Panc1 (cell line): Measurements from ENCODE around the gene CISD2. TPM values are rescaled to one million over a fixed set of nuclear protein-coding genes. Genes with fewer than 3 reads are reported as not detected.

Experiments used
- ATAC-seq: fragments of 200-7000 bp; cut with Tn5 transposase; 2 replicates; pipeline ENCODE4 v1.9.1; 2020; ENCODE audit warnings: mild to moderate bottlenecking, moderate library complexity
- BruUV-seq: library from RNA; stranded (reverse); fragments of 400-500 nt; replicated peaks from 2 replicates; lab custom pipeline; 2021; lab: Mats Ljungman, UMichigan
- CTCF ChIA-PET: fragments of 300-600 bp; sonication (Branson Sonifier 250); formaldehyde crosslinking; loops from one replicate; lab custom pipeline; 2022; ENCODE audit warnings: antibody characterized with exemption; lab: Charles Lee
- POLR2A ChIA-PET: fragments of 300-600 bp; sonication (Branson Sonifier 250); formaldehyde crosslinking; loops from one replicate; lab custom pipeline; 2022; ENCODE audit warnings: antibody characterized with exemption; lab: Charles Lee
- DNase-seq: peaks from one replicate; pipeline ENCODE4 v3.0.0-alpha.2; 2010; ENCODE audit warnings: low read depth, low spot score
- H3K27ac ChIP-seq: 2 replicates; pipeline ENCODE4 v1.5.1; 2011; ENCODE audit warnings: mild to moderate bottlenecking, low read length, inconsistent platforms
- H3K27me3 ChIP-seq: fragments of 200-500 bp; sonication (Bioruptor generic); 2 replicates; pipeline ENCODE4 v1.6.0; 2014; ENCODE audit warnings: low read length, inconsistent platforms; ENCODE audit not compliant: control insufficient read depth, insufficient read depth
- H3K36me3 ChIP-seq: fragments of 200-500 bp; sonication (Bioruptor generic); 2 replicates; pipeline ENCODE4 v1.5.1; 2014; ENCODE audit warnings: inconsistent platforms, mild to moderate bottlenecking, low read length, moderate library complexity; ENCODE audit not compliant: control insufficient read depth, insufficient read depth
- H3K4me1 ChIP-seq: 2 replicates; pipeline ENCODE4 v1.5.1; 2011; ENCODE audit warnings: inconsistent platforms, mild to moderate bottlenecking, low read length, moderate library complexity; ENCODE audit not compliant: control insufficient read depth, insufficient read depth
- H3K4me3 ChIP-seq, 2 experiments: 2 replicates each; pipeline ENCODE4 v1.5.1; 2011 to 2012; ENCODE audit warnings: low read depth in 2 of 2, low read length in 2 of 2, mild to moderate bottlenecking in 2 of 2, inconsistent platforms in 1 of 2, moderate library complexity in 1 of 2
- H3K9me3 ChIP-seq: fragments of 200-500 bp; sonication (Bioruptor generic); 2 replicates; pipeline ENCODE4 v1.5.1; 2014; ENCODE audit warnings: low read depth, mild to moderate bottlenecking, inconsistent platforms, low read length, moderate library complexity; ENCODE audit not compliant: control insufficient read depth, insufficient read depth
- POLR2AphosphoS5 ChIP-seq: IDR thresholded peaks from 2 replicates; pipeline ENCODE4 v1.6.1; 2012; ENCODE audit warnings: mild to moderate bottlenecking, low read depth, low read length, moderate library complexity
- SIN3A ChIP-seq: IDR thresholded peaks from 2 replicates; pipeline ENCODE4 v1.6.1; 2012; ENCODE audit warnings: low read depth, mild to moderate bottlenecking, low read length, moderate library complexity, borderline replicate concordance; ENCODE audit not compliant: insufficient read depth
- TCF7L2 ChIP-seq: IDR thresholded peaks from 2 replicates; pipeline ENCODE4 v1.6.1; 2011; ENCODE audit warnings: mild to moderate bottlenecking, low read depth, low read length, inconsistent platforms
- in situ Hi-C: cut with HindIII; loops from 2 replicates; pipeline ENCODE4 v1.10.0; 2016; ENCODE audit warnings: low sequenced_read_pairs, low pct_unique_long_range_greater_than_20kb
- intact Hi-C: fragments of 100-400 bp; cut with micrococcal nuclease; formaldehyde crosslinking; loops from one replicate; pipeline ENCODE4 v1.10.0; 2022; ENCODE audit not compliant: unreplicated experiment
- total RNA-seq: library from RNA; stranded (reverse); gene quantifications from one replicate; pipeline ENCODE4 v1.2.1, GENCODE V29; 2021; ENCODE audit not compliant: unreplicated experiment
- TF ChIP-seq, protein P1 (sequence below), 2 experiments: IDR thresholded peaks; 2 replicates each; pipeline ENCODE4 v1.6.1; 2011 to 2012; ENCODE audit warnings: low read depth in 2 of 2, control low read depth in 1 of 2, low read length in 1 of 2, mild to moderate bottlenecking in 1 of 2, moderate library complexity in 1 of 2; ENCODE audit not compliant: insufficient read depth in 1 of 2
- TF ChIP-seq, protein P2 (sequence below): fragments of 450-650 bp; IDR thresholded peaks from 2 replicates; pipeline ENCODE4 v1.5.1; 2017; ENCODE audit warnings: mild to moderate bottlenecking

The CISD2 gene
- total RNA-seq, 1 experiment from 2014 or later = 39.0 TPM

DNA sequence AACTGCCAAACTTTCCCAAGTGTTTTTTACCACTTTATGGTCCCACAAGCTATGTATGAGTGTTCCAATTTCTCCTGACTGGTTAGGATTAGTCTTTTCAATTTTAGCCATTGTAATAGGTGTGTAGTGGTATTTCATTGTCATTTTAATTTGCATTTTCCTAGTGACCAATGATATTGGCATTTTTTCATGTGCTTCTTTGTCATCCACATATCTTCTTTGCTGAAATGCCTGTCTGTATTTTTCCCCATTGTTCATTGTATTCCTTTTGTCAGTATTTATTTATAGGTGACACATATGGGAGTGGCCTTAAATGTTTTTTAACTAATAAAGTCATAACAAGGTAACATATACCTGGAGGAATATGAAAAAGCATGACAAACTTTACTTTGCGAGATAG is 32.2 kb upstream of the CISD2 start:
- intact Hi-C loops (no loop called here), in situ Hi-C loops (no loop called here)
- ATAC-seq = no peak
- ChIA-PET POLR2A (no interaction called here), CTCF (no interaction called here)
- no peak for DNase-seq
- Histone ChIP-seq H3K4me3 (no peak overlapping the region), H3K4me1 (no peaks in the 10 kb centered on the region), H3K36me3 (no peaks in the 10 kb centered on the region), H3K9me3 (no peaks in the 10 kb centered on the region), H3K27me3 (no peaks in the 10 kb centered on the region), H3K27ac (no peak overlapping the region)
- no TSS peak for BruUV-seq
- TF ChIP-seq POLR2AphosphoS5 (no peak), TCF7L2 (no peak), SIN3A (no peak)
- TF ChIP-seq, protein P1, sequence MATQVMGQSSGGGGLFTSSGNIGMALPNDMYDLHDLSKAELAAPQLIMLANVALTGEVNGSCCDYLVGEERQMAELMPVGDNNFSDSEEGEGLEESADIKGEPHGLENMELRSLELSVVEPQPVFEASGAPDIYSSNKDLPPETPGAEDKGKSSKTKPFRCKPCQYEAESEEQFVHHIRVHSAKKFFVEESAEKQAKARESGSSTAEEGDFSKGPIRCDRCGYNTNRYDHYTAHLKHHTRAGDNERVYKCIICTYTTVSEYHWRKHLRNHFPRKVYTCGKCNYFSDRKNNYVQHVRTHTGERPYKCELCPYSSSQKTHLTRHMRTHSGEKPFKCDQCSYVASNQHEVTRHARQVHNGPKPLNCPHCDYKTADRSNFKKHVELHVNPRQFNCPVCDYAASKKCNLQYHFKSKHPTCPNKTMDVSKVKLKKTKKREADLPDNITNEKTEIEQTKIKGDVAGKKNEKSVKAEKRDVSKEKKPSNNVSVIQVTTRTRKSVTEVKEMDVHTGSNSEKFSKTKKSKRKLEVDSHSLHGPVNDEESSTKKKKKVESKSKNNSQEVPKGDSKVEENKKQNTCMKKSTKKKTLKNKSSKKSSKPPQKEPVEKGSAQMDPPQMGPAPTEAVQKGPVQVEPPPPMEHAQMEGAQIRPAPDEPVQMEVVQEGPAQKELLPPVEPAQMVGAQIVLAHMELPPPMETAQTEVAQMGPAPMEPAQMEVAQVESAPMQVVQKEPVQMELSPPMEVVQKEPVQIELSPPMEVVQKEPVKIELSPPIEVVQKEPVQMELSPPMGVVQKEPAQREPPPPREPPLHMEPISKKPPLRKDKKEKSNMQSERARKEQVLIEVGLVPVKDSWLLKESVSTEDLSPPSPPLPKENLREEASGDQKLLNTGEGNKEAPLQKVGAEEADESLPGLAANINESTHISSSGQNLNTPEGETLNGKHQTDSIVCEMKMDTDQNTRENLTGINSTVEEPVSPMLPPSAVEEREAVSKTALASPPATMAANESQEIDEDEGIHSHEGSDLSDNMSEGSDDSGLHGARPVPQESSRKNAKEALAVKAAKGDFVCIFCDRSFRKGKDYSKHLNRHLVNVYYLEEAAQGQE (IDR thresholded peaks at IDR 0.05; ENCODE audit: insufficient read depth in 1 of 2, low read depth in 2 of 2, low read length in 1 of 2) = no peak
- TF ChIP-seq, protein P2, sequence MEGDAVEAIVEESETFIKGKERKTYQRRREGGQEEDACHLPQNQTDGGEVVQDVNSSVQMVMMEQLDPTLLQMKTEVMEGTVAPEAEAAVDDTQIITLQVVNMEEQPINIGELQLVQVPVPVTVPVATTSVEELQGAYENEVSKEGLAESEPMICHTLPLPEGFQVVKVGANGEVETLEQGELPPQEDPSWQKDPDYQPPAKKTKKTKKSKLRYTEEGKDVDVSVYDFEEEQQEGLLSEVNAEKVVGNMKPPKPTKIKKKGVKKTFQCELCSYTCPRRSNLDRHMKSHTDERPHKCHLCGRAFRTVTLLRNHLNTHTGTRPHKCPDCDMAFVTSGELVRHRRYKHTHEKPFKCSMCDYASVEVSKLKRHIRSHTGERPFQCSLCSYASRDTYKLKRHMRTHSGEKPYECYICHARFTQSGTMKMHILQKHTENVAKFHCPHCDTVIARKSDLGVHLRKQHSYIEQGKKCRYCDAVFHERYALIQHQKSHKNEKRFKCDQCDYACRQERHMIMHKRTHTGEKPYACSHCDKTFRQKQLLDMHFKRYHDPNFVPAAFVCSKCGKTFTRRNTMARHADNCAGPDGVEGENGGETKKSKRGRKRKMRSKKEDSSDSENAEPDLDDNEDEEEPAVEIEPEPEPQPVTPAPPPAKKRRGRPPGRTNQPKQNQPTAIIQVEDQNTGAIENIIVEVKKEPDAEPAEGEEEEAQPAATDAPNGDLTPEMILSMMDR = no peak

GRCh38 chr4:102842367-102842766 is 26.4 kb upstream of the CISD2 start:
- Histone ChIP-seq H3K27ac (no peak overlapping the region), H3K4me3 (no peak overlapping the region), H3K9me3 (no peaks in the 10 kb centered on the region), H3K27me3 (no peaks in the 10 kb centered on the region), H3K4me1 (no peaks in the 10 kb centered on the region), H3K36me3 (no peaks in the 10 kb centered on the region)
- TF ChIP-seq, protein P1 (IDR thresholded peaks at IDR 0.05; ENCODE audit: insufficient read depth in 1 of 2, low read depth in 2 of 2, low read length in 1 of 2) = no peak
- no peak for TF ChIP-seq TCF7L2
- TF ChIP-seq POLR2AphosphoS5 = no peak
- TF ChIP-seq, protein P2 = no peak
- TF ChIP-seq SIN3A = no peak
- in situ Hi-C loops (no loop called here), intact Hi-C loops (no loop called here)
- ChIA-PET CTCF (no interaction called here), POLR2A (interaction anchor here (0.6 kb wide), 1 partner anchor 210 kb away, joined by 3 read pairs; no protein-coding TSS in a partner anchor)
- DNase-seq (no peak), ATAC-seq (no peak)
- BruUV-seq = no TSS peak
